NCI-H526 treated with DMSO at 0.1 percent for 48 hours (cell line): ENCODE data around the gene PSMD11.

Source experiments
- DNase-seq: peaks from one replicate; lab custom pipeline; 2025; lab: John Stamatoyannopoulos, UW

PSMD11 gene

DNA sequence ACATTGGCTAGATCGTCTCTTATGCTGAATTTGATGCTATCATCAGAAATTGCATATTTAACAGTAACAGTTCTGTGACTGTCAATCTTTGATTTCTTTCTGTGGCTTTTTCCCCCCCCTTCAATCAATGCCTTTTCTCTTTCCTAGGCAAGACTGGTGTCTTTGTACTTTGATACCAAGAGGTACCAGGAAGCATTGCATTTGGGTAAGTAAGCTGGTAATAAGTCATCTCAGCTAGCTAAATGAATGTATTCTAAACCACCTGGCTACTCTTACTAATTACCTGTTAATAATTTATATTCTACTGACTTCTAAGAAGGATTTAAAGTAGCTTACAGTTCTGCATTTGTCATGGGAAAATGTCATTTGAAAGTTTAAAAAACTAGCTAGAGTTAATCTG, 20.1 kb downstream of the PSMD11 start:
- DNase-seq = no peak

DNA sequence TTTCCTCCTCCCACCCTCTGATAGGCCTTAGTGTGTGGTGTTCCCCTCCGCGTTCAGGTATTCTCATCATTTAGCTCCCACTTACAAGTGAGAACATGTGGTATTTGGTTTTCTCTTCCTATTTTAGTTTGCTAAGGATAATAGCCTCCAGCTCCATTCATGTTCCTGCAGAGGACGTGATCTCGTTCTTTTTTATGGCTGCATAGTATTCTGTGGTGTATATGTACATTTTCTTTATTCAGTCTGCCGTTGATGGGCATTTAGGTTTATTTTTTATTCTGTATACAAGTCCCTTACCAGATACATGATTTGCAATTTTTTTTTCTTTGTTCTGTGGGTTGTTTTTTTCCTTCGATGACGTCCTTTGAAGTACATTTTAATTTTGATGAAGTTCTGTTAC, 23.6 kb downstream of the PSMD11 start:
- DNase-seq = no peak

GRCh38 chr17:32470405-32471167, 26.3 kb downstream of the PSMD11 start:
- no peak for DNase-seq

- DNase-seq = no peak
Measured at GRCh38 chr17:32471652-32472051, 27.3 kb downstream of the PSMD11 start.

GRCh38 chr17:32475258-32475657, 30.9 kb downstream of the PSMD11 start:
- no peak for DNase-seq

- DNase-seq = no peak
Measured at GRCh38 chr17:32477220-32477619, 32.9 kb downstream of the PSMD11 start.

GRCh38 chr17:32479074-32479617, 34.8 kb downstream of the PSMD11 start:
- DNase-seq = no peak

- DNase-seq = no peak
Measured at GRCh38 chr17:32481193-32481592, 36.9 kb downstream of the PSMD11 start.

GRCh38 chr17:32482568-32483320, 38.4 kb downstream of the PSMD11 start:
- no peak for DNase-seq

GRCh38 chr17:32483451-32484019, 39.2 kb downstream of the PSMD11 start:
- DNase-seq = peak; percentile 40

GRCh38 chr17:32484041-32484461, 39.7 kb downstream of the PSMD11 start:
- no peak for DNase-seq

GRCh38 chr17:32484628-32485027, 40.3 kb downstream of the PSMD11 start:
- no peak for DNase-seq

GRCh38 chr17:32485261-32486110, 41.2 kb downstream of the PSMD11 start:
- DNase-seq = peak; percentile 8

GRCh38 chr17:32486111-32486700, 41.9 kb downstream of the PSMD11 start:
- DNase-seq = peak; percentile 68

DNA sequence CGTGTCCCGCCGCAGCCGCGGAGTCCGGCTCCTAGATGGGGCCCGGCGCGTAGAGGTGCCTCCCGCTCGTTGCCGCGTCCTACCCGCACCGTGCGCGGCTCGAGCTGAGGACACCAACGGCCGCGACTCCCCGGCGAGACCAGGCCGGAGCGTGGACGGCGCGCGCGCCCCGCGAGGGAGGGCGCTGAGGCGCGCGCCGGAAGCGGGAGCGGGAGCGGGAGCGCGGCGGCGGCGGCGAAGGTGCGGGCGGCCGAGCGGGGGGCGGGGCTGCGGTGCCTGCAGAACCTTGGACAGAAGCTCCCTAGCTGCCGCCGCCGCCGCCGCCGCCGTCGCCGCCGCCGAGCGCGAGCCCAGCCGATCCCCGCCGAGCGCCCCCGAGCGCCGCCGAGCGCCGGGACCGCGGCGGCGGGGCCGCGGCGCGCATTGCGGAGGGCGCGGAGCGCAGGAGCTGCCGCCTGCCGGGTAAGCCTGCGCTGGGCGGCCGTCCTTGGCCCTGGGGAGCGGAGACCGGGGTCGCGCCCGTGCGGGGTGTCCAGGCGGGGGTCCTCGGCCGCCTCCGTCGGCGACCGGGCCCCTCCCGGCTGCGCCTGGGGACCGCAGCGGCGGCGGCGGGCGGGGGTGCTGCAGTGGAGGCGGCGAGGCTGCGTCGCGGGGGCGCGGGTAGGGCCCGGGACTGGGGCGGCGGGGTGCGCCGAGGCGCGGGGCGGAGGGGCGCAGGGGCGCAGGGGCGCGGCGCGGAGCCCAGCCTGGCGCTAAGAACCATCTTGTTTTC, 42.6 kb downstream of the PSMD11 start, which contains the start of gene CDK5R1:
TSS of gene CDK5R1 (plus strand) at position 293 of the 772 bp plus-strand sequence. CDS start 628 bp downstream, outside the sequence.
- peak; percentile 68 for DNase-seq

DNA sequence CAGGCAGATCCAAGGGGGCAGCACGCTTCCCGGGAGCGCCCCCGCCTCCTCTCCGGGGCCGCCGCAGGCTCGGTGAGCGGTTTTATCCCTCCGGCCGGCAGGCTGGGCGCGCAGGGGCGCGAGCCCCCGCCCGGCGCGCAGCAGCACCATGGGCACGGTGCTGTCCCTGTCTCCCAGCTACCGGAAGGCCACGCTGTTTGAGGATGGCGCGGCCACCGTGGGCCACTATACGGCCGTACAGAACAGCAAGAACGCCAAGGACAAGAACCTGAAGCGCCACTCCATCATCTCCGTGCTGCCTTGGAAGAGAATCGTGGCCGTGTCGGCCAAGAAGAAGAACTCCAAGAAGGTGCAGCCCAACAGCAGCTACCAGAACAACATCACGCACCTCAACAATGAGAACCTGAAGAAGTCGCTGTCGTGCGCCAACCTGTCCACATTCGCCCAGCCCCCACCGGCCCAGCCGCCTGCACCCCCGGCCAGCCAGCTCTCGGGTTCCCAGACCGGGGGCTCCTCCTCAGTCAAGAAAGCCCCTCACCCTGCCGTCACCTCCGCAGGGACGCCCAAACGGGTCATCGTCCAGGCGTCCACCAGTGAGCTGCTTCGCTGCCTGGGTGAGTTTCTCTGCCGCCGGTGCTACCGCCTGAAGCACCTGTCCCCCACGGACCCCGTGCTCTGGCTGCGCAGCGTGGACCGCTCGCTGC, 43.3 kb downstream of the PSMD11 start:
- DNase-seq = peak; percentile 21

GRCh38 chr17:32488177-32488542, 43.9 kb downstream of the PSMD11 start:
- no peak for DNase-seq

DNA sequence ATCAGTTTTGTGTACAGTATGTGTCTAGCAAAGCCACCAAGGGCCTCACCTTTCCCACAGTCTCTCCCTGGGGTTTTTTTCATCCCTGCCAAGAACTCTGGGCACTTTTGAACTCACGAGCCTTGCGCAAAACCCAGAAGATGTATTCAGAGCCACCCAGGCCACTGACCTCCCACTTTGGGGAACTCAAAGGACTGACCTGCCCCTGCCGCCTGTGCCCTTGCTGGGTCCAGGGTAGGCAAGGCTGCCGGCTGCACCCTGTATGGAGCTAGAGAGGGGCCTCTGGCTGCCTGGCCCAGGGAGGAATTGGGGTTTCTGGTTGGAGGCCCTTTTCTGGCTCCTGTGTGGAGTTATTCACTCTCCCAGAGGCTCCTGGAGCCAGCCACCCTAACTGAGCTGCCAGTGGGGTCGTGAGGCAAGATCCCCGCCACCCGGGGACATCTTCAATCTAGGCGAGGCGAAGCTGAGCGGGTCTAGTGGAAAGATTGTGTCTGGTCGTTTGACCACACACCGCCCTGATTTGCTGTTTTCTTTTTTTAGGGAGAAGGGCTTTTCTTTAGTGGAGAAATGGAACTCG, 44.4 kb downstream of the PSMD11 start:
- no peak for DNase-seq

DNA sequence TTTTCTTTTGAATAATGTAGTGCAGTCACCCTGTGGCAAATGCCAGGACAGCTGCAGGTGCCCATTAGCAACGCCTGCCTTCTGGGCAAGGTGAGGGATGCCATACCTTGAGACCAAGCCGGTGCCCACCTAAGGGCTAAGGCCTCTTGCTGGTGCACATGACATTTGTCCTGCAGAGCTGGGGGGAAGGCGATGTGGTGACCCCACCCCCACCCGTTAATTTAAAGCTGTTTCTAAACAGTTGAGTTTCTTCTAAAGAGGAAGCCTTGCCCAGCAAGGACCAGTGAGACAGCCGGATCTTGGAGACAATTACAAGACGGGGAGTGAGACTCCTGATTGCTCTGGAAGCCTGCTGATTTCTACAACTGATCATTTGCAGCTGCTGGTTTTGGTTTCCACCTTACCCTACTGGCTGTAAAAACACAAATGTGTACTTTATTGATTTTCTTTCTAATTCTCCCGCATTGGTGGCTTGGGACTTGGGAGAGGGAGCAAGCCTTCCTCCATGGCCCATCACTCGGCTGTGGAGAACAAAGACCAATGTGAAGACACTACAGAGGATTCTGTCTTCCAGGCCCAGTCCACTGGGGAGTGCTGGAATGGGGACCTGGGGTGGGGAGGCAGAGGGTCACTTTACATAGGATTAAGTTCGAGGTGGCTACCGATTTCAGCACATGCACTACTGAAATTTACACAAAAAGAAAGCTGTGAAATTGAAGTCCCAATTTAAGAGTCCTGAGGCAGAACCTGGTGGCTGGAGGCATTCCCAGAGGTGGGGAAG, 45.2 kb downstream of the PSMD11 start:
- no peak for DNase-seq
